IMR-90 (cell line): Measurements from ENCODE around the gene RASSF10.

Experiments
- MAZ ChIP-seq: IDR thresholded peaks from 2 replicates; pipeline ENCODE4 v1.6.1; 2012; ENCODE audit warnings: low read depth, mild to moderate bottlenecking, low read length, improper control_type of control experiment, moderate library complexity, borderline replicate concordance
- MXI1 ChIP-seq: IDR thresholded peaks from 2 replicates; pipeline ENCODE4 v1.6.1; 2012; ENCODE audit warnings: low read depth, mild to moderate bottlenecking, low read length, moderate library complexity, borderline replicate concordance
- POLR2A ChIP-seq: IDR thresholded peaks from 2 replicates; pipeline ENCODE4 v1.6.1; 2012; ENCODE audit warnings: mild to moderate bottlenecking, low read depth, low read length
- RAD21 ChIP-seq: IDR thresholded peaks from 2 replicates; pipeline ENCODE4 v1.6.1; 2012; ENCODE audit warnings: low read length, improper control_type of control experiment
- RCOR1 ChIP-seq: IDR thresholded peaks from 2 replicates; pipeline ENCODE4 v1.6.1; 2012; ENCODE audit warnings: mild to moderate bottlenecking, low read length, improper control_type of control experiment; ENCODE audit not compliant: insufficient replicate concordance
- RFX5 ChIP-seq: IDR thresholded peaks from 2 replicates; pipeline ENCODE4 v1.8.0; 2012; ENCODE audit warnings: low read depth, mild to moderate bottlenecking, low read length, moderate library complexity
- SMC3 ChIP-seq: fragments of 150-350 bp; IDR thresholded peaks from 2 replicates; pipeline ENCODE4 v1.6.1; 2016; ENCODE audit warnings: low read depth, mild to moderate bottlenecking, antibody characterized with exemption, low read length, moderate library complexity
- TF ChIP-seq, protein P1 (sequence below): conservative IDR thresholded peaks from 2 replicates; pipeline ENCODE4 v1.5.1; 2012; ENCODE audit warnings: mild to moderate bottlenecking, low read depth, low read length, improper control_type of control experiment
- TF ChIP-seq, protein P2 (sequence below): fragments of 150-350 bp; IDR thresholded peaks from 2 replicates; pipeline ENCODE4 v1.6.1; 2016; ENCODE audit warnings: low read depth, mild to moderate bottlenecking, low read length, moderate library complexity, borderline replicate concordance
- TF ChIP-seq, protein P3 (sequence below): fragments of 150-350 bp; IDR thresholded peaks from 2 replicates; pipeline ENCODE4 v1.6.1; 2017; ENCODE audit warnings: mild to moderate bottlenecking, antibody characterized with exemption, low read length, low read depth

DNA sequence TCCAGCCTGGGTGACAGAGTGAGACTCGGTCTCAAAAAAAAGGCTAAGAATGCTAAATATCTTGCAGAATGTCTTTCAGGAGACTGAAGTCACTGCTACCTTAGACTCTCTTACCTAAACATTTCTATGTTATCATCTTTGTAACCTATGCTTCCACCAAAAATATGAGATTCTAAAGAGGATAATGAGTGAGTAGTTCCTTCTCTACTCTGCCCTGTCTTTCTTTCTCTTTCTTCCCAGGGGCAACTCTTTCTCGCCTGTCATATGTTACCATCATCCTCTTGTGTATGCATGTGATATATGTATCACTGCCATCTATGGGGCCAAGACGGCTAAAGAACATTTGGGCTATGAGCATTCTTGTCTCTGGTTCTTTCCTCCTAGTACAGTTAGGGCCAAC lies 9.0 kb upstream of the RASSF10 start:
- TF ChIP-seq, protein P1, sequence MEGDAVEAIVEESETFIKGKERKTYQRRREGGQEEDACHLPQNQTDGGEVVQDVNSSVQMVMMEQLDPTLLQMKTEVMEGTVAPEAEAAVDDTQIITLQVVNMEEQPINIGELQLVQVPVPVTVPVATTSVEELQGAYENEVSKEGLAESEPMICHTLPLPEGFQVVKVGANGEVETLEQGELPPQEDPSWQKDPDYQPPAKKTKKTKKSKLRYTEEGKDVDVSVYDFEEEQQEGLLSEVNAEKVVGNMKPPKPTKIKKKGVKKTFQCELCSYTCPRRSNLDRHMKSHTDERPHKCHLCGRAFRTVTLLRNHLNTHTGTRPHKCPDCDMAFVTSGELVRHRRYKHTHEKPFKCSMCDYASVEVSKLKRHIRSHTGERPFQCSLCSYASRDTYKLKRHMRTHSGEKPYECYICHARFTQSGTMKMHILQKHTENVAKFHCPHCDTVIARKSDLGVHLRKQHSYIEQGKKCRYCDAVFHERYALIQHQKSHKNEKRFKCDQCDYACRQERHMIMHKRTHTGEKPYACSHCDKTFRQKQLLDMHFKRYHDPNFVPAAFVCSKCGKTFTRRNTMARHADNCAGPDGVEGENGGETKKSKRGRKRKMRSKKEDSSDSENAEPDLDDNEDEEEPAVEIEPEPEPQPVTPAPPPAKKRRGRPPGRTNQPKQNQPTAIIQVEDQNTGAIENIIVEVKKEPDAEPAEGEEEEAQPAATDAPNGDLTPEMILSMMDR = no peak
- TF ChIP-seq, protein P2, sequence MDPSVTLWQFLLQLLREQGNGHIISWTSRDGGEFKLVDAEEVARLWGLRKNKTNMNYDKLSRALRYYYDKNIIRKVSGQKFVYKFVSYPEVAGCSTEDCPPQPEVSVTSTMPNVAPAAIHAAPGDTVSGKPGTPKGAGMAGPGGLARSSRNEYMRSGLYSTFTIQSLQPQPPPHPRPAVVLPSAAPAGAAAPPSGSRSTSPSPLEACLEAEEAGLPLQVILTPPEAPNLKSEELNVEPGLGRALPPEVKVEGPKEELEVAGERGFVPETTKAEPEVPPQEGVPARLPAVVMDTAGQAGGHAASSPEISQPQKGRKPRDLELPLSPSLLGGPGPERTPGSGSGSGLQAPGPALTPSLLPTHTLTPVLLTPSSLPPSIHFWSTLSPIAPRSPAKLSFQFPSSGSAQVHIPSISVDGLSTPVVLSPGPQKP = no peak
- TF ChIP-seq MXI1 (no peak), POLR2A (no peak), RAD21 (no peak), RCOR1 (no peak), MAZ (no peak), RFX5 (no peak), SMC3 (no peak)
- TF ChIP-seq, protein P3, sequence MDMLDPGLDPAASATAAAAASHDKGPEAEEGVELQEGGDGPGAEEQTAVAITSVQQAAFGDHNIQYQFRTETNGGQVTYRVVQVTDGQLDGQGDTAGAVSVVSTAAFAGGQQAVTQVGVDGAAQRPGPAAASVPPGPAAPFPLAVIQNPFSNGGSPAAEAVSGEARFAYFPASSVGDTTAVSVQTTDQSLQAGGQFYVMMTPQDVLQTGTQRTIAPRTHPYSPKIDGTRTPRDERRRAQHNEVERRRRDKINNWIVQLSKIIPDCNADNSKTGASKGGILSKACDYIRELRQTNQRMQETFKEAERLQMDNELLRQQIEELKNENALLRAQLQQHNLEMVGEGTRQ = no peak
